PFSK-1 (cell line): ENCODE data around the gene BDH1.

ENCODE experiments used
- POLR2AphosphoS5 ChIP-seq: IDR thresholded peaks from 2 replicates; pipeline ENCODE4 v1.6.1; 2012; ENCODE audit warnings: low read depth, mild to moderate bottlenecking, control low read depth, low read length, moderate library complexity
- SIN3A ChIP-seq: IDR thresholded peaks from 2 replicates; pipeline ENCODE4 v1.6.1; 2012; ENCODE audit warnings: mild to moderate bottlenecking, low read length, moderate library complexity, borderline replicate concordance; ENCODE audit not compliant: insufficient read depth
- TAF1 ChIP-seq: IDR thresholded peaks from 2 replicates; pipeline ENCODE4 v1.6.1; 2012; ENCODE audit warnings: low read length, control low read depth, borderline replicate concordance; ENCODE audit not compliant: insufficient read depth

- TF ChIP-seq POLR2AphosphoS5 (no peak), SIN3A (no peak), TAF1 (no peak)
Measured at GRCh38 chr3:197549261-197549885, 6.4 kb downstream of the BDH1 start.
